GM19351 (cell line): ENCODE measurements around the gene MYB.

ENCODE experiments used
- ATAC-seq: cut with Tn5 transposase; IDR thresholded peaks from one replicate; pipeline ENCODE4 v1.9.1; 2021; ENCODE audit warnings: mild to moderate bottlenecking, moderate library complexity; ENCODE audit not compliant: unreplicated experiment

Gene MYB

DNA sequence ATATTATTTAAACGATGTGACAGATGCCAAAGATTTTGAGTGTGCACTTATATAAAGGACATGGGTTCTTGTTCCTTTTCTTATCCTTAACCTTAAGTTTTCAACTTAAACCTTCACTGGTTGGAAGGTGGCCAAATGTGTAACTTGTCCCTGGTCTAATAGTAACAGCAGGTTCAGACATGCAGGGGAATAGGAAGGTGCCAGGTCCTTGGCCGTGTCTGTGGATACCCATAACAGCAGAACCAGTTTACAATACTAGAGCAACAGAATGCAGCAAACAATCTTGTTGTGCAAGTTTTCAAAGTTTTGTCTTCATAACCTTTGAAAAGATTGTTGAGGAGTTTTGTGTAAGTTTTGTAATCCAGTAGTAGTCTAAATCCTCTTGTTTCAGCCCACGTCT is 4.4 kb downstream of the MYB start:
- ATAC-seq: no peak

DNA sequence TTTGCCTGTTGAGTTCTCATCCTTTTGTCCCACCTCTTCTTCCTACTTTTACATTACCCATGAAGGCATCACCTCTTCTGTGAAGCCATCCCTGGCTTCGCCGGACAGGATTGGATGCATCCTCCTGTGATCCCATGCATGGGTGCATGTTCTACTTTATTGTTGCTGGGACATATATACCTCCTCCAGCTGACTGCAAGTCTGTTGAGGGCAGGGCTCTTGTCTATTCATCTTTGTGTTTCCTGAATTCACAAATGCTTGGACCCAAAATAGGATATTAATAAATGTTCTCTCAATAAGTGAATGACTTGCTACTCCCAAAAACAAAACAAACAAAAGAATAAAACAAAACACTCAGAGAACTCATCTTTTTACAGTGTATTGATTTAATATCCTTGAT is 5.1 kb downstream of the MYB start:
- ATAC-seq: no peak

DNA sequence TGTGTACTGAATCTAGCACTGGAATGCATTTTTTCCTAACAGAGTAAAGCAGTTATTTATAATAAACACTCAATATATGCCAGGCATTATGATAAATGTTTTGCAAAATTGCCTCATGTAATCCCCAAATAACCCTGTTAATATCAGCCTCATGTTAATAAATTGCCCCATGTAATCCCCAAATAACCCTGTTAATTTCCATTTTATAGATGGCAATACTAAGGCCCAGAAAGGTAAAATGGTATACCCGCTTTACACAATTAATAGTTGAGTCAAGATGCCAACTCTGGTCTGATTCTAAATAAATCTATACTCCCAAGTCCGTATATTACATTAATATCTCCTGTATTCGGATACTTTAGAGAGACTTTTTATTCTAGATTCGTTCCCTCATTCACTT is 6.3 kb downstream of the MYB start:
- ATAC-seq: no peak

DNA sequence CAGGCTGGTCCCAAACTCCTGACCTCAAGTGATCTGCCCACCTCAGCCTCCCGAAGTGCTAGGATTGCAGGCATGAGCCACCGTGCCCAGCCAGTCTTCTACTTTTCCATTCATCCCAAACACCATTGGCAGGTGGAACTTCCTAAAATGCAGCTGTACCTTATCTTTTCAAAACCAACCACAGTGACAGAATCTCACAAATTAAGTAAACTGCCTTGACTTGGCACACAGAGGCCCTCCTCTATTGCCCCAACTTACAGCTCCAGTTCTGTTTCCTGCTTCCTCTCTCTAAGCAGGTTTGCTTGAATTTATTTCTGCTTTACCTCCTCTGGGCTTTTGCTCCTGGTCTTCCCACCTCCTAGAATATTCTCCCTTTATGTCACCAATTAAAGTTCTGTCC is 7.6 kb downstream of the MYB start:
- ATAC-seq: no peak

DNA sequence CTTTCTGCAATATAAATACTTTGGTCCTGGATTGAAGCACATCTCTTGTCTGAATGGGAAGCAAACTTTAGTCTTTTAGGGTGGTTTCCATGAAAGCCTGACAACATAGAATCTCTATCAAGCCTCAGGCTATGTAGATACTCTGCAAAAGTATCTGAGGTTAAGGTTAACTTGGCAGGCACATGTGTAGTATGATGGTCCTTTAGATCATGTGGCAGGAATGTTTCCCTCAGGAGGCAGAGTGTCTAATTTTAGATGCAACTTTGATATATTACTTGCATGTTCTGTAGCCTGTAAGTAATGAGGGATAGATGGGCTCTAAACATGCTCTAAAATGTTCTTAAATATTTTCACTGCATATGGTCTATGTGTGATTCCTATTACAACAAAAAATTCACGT is 8.2 kb downstream of the MYB start:
- no peak for ATAC-seq

DNA sequence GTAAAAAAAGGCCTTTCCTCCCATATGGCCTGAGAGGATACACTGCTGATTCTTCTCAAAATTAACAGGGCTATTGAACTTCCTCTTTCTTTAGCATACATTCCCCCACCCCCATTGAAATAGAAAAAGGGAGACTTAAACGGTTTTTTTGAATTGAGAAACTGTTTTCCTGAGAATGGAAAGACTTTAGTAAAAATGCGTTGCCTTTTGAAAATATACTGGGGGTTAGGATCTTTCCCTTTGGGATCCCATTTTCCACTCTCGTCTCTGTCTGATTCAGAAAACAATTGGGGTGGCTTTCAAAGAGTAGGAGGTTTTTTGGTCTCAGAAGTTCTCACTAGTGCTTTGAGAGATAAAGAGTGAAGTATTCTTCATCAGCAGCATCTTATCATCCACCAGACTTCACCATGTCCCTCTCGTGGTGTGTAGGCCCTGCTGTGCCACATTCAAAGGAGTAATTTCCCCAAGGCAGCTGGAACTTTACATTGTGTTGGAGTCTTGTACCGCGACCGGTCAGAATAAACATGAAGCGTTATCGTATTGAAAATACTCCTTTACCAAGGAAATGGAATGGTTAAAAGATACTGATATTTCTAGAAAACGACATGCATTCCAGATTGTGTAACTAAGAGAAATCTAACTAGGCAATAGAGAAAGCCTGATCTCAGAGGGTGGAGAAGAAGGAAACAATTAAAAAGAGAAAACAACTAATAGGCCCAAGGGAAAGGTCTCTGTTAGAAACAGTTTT is 10.6 kb downstream of the MYB start:
- no peak for ATAC-seq

DNA sequence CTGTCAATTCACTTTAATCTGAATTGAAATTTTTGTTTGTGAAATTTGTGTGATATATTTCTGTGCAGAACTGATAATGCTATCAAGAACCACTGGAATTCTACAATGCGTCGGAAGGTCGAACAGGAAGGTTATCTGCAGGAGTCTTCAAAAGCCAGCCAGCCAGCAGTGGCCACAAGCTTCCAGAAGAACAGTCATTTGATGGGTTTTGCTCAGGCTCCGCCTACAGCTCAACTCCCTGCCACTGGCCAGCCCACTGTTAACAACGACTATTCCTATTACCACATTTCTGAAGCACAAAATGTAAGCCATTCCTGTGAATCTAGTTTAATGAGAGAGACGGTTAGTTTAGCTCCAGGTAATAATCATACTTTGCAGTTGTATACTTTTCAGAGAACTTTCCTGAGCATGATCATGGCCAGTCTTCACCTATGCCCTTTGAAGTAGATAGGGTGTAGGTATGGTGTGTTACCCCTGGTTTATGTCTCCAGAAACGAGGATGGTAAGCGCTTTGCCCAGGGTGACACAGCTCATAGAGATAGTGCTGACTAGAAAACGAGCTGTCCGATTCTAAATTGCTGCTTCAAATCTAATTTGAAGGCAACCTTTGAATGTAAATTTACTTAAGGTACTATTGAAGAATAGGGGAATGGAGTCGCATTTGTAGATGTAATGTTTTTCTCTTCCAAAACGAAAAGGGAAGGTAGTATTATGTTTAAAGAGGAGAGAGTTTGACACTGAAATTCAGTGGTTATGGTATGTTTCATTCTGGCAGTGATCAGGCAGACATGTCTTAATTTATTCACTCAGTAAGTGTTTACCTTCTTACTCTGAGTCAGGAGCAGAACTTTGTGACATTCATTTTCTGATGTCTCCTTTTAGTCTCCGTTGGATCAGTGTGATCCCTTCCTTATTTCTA is 11.4 kb downstream of the MYB start:
- ATAC-seq: no peak

DNA sequence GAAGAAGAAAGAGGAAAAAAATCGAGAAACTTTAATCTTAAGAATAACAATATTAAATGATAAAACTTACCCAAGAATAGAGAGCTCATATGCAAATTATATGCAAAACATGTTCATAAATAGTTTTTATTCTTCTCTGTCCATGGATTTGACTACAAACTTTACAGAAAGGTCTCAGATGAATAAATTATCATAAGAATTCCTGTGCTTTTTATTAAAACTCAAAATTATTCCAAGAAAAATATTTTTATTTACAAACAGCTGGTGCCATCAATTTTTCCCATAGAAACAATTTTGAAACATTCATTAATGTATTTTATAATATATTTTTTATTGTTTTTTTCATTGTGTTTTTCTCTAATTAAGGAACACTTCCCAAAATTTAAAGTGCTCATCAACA is 12.1 kb downstream of the MYB start:
- no peak for ATAC-seq

DNA sequence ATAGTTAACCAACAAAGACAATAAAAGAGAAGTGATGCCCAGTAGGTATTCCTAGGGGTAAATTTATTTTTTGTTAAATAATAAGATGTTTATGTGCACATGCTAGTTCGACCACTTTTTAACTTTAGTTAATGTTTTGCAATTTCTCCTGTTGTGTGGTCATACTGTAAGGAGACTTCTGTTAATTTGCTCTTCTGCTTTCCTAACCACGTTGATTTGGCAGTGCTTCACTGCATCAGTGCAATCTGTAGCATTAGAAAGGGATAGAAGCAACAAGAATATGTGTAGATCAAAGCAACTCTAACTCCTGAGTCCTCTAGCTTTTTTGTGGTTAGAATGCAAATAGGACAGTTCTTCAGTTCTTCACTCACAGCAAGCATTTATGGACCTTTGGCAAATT is 13.9 kb downstream of the MYB start:
- ATAC-seq: no peak

DNA sequence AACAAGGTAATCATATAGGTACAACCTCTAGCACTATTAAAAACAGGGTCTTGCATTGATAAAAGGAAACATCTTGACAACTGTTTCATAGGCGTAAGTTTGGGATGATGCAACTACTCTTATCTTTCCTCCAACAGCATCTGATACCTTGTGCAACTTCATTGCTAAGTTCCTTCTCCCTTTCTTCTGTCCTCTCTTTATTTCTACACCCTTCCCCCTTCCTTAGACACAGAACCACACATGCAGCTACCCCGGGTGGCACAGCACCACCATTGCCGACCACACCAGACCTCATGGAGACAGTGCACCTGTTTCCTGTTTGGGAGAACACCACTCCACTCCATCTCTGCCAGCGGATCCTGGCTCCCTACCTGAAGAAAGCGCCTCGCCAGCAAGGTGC is 14.4 kb downstream of the MYB start:
- ATAC-seq: no peak

DNA sequence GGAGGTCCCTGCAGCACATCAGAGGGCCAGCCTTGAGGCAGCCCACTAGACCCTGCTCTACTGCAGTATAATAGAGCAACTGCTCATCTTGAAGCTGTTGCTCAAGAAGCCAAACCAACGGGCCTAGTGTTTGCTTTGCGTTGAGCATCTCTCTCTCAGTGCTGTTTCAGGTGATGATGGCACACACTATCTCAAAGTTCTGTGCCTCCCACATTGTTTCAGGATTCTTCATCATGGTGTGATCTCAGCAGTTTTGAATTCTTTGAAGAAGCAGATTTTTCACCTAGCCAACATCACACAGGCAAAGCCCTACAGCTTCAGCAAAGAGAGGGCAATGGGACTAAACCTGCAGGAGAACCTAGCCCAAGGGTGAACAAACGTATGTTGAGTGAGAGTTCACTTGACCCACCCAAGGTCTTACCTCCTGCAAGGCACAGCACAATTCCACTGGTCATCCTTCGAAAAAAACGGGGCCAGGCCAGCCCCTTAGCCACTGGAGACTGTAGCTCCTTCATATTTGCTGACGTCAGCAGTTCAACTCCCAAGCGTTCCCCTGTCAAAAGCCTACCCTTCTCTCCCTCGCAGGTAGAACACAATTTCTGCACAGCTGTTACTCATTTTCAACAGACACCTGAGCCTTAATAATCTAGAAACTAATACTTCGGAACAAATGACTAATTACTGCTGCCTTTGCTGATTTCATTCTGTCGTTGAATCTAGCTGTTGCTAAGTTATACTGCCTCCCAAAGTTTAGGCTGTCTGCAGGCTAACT is 15.8 kb downstream of the MYB start:
- ATAC-seq: no peak

DNA sequence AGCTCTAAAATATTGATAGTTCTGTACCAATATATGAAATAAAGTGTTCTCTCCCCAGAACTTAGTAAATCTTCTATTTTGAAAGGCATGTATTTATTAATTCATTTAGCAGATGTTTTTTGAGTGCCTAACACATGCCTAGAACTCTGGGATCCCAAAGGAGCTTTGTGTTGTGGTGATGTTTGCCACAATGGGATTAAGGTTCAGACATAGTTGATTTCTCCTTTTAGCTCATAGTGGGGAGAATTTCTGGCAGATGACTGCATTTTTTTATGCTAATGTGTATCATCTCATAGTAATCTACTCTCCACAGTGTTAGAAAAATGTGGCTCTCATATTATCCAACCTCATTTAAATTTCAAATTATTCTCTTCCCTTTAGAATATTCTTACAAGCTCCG is 21.7 kb downstream of the MYB start:
- no peak for ATAC-seq

DNA sequence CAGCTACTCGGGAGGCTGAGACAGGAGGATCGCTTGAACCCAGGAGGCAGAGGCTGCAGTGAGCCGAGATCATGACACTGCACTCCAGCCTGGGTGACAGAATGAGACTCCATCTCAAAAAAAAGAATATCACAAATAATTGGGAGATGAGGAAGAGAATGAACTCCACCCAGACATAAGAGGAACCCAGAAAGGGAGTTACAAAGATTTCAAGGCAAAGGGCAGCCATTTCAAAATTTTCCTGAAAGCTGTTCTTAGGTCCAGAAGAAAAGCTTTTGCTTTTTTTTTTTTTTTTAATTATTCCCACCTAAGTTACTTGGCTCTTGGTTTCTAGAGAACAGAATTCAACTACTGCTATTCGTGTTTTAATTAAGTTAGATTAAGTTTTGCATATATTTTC is 23.8 kb downstream of the MYB start:
- no peak for ATAC-seq

DNA sequence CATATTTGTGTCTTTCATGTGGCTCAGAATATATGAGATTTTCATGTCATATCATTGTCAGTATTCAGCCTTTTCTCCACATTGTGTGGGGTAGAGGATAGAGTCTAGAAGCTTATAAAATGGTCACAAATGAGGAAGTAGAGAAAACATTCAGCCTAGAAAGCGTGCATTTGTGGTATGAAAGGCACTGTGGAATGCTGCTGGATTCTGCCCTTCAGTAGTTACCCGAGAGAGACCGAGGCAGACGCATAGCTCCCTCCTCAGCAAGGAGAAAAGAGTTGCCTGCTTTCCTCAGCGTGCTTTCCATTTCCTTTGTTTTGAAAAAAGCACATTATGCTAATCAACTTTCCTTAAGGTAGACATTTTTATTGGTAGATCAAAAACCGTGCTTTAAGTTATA is 28.7 kb downstream of the MYB start:
- no peak for ATAC-seq

DNA sequence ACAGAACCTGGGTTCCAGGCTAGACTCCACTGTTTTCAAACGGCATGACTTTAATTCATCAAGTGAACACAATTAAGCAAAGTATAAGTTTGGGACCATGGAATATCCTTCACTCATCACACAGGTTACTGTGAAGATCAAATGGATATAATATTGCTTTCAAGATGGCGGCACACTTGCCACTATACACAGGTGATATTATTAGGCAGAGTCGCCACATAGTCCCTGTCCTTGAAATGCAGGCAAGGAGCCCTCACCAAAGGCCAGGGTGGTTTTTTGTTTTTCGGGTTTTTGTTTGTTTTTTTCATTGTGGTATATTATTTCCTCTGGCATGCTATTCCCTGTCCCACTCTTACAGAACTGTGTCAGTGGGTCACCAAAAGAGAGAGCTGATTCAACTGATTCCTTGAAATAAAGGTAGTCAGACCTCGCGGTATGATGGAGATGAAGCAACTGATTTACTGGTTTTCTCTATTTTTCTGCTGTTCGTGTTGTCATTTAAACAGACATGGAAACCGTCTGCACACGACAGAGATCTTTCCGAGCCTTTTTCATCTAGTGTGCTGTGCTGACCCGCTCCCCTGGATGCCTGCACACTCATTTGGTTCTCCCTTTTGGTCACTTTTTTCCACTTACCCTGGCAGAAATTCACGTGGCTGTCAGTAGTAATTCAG is 29.7 kb downstream of the MYB start:
- no peak for ATAC-seq

DNA sequence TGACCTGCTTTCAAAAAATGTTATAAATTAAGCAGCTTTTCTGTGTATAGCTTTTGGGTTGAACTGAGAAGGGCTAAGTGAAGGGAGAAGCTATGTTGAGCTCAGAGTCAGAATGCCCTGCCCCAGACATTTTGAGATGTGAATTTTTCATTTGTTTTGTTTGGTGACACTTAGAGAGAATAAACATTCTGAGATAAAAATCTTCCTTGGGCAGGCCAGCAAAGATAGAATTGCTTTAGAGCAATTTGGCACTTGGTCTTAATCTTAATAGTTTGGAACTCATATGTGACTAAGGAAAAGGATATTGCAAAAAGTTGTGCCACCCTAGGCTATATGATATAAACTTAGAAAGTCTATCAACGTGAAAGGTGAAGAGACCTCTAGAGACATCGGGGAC is 30.2 kb downstream of the MYB start:
- no peak for ATAC-seq

DNA sequence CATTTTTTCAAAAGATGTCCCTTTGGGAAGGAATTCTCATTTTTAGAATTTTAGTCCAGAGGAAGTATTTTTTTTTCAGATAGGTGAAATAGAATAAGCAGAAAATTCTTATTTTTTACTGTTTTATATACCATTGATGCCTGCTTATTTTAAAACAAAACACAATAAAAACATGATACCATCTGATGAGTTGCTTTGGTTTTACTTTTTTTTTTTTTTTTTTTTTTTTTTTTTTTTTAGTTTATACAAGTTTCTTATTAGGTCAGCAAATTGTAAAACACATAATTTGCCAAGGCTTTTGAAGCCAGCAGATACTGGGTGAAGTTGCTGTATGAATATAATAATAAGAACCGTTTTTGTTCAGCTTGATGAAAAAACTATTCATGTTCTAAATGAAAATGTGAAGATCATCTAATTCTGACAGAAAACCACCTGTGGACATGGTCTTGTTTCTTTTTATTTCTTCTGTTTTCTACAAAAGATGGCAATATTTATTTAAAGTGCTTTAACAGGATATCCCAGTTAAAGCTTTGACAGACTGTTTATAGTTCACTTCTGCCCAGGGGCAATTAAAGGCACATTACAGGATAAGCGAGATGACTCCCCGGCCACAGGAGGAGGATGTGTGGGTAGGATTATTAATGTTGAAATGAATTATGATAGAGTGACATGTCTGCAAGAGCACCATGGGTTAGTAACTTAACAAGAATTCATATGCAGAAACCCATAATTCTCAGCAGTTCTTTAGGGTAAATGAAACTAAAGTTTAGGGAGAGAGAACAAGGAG is 31.1 kb downstream of the MYB start:
- no peak for ATAC-seq

DNA sequence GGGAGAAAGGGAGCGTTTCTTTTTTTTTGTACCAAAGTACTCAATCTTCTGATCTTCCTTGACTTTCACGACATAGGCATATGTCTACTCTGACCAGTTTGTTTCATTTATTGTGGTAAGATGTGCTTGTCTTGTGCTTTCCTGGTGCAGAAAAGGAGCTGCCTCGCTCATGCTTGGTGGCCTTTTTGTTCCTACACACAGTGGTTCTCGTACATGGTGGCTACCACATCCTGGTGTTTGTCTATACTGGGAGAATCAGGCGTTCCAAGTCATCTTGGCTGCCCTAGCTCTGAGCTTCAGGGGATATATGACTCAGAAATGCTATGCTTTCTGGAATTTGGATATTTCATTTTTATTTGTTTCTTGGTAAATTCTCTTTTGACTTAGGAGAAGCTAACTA is 31.8 kb downstream of the MYB start:
- ATAC-seq: no peak

DNA sequence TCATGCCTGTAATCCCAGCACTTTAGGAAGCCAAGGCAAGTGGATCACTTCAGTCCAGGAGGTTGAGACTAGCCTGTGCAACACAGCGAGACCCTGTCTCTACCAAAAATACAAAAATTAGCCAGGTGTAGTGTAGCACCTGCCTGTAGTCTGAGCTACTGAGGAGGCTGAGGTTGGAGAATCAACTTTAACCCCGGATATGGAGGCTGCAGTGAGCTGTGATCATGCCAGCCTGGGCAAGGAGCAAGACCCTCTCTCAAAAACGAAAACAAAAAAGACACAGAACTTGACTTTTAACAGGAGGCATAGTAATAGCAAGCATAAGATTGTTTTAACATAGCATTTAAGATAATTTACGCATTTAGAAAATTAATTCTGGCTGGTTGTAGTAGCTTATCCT is 32.5 kb downstream of the MYB start:
- ATAC-seq: no peak

DNA sequence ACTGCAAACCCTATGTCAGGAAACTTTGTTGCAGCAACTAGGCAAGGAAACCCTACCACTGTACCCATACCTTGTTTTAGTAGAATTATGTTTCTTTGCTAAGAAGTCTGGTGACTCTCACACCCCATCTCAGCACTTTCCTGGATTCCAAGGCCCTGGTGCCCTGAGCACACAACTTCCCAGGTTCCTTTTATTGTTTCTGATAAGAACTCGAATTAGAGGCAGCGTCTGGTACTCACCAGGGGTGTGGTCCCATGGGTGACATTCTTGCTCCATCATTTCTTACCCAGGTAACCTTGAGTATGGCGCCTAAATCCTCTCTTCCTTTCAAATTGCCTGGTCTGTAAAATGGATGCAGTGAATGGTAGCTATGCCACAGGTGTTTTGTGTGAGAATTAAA is 34.1 kb downstream of the MYB start:
- no peak for ATAC-seq
